HG02763 (cell line): ENCODE measurements around the gene GUCA1A.
"Not testable (repeated sequence)": the region's sequence is repeated elsewhere in the genome, so short reads cannot be mapped to it uniquely, and the experiment has no call there.

Experiments used
- ATAC-seq: cut with Tn5 transposase; IDR thresholded peaks from one replicate; pipeline ENCODE4 v1.9.1; 2021; ENCODE audit warnings: mild to moderate bottlenecking, moderate library complexity; ENCODE audit not compliant: unreplicated experiment

GUCA1A gene

DNA sequence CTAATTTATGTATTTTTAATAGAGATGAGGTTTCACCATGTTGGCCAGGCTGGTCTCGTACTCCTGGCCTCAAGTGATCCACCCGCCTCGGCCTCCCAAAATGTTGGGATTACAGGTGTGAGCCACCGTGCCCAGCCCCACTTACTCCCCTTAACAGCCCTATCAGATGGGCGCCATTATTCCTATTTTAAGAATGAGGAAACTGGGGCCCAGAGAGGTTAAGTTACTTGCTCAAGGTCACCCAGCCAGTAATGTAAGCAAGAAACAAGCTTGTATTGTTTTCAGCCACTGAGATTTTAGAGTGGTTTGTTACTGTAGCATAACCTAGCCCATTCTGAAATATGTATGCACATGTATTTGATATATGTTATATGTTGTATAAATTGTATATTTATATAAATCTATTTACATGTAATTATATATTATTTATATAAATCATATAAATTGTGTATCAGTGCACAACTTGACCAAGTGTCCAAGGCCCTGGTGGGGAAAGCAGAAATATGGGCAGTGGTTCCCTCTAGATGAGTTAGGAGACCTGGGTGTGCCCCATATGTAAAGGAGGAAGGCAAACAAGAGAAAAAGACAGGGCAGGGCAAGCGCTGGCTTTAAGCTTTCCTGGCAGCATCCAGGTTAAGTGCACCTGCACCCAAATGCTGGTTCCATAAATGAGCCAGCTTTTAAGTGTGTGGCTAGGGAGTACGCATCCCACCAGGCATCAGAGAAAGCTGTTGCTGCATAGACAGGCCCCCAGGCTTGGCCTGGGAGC, 1.2 kb upstream of the GUCA1A start:
- no peak for ATAC-seq

- ATAC-seq, result no peak
Observed at GRCh38 chr6:42175860-42176259, 2.7 kb downstream of the GUCA1A start.

DNA sequence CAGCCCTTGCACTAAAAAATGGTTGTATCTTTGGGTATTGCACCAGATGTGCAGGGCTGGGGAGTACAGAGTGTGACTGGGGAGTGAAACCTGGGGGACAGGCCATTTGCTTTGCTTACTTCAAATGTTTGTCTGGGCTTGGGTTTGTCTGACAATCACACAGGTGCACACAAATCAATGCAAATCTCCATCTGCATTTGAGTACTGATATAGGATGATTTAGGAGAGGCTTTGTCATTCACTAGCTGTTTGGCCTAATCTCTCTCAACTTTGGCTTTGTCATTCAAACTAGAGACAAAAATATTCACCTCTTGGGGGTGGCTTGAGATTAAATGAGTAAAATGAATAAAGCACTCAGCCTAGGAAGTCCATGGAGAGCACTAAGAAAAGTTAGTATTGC, 3.8 kb downstream of the GUCA1A start:
- no peak for ATAC-seq

- ATAC-seq, result no peak
Observed at GRCh38 chr6:42177514-42178364, 4.6 kb downstream of the GUCA1A start.

GRCh38 chr6:42179261-42179944, 6.2 kb downstream of the GUCA1A start:
- no peak for ATAC-seq

- no peak for ATAC-seq
Observed at GRCh38 chr6:42179945-42180313, 6.8 kb downstream of the GUCA1A start.

- no peak for ATAC-seq
Observed at GRCh38 chr6:42182101-42182500, 8.9 kb downstream of the GUCA1A start.

DNA sequence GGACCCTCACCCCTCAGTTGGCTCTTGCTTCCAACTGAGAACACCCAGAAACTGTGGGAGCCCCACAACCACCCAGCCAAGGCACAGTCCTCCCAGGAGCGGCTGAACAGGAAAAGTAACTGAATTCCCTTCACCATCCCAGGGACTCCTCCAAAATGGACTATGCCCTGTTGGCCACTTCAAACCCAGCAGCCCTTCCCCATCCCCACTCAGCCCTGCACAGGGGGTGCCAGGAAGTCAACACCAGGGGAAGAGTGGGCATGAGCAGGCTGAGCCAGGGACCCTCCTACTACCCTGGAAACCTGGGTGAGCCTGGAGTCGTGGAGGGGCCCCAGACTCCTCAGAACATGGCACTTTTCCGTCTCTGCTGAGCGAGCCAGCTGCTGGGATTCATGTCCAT, 11.3 kb downstream of the GUCA1A start:
- ATAC-seq, result no peak

- no peak for ATAC-seq
Observed at GRCh38 chr6:42185597-42185996, 12.4 kb downstream of the GUCA1A start.

DNA sequence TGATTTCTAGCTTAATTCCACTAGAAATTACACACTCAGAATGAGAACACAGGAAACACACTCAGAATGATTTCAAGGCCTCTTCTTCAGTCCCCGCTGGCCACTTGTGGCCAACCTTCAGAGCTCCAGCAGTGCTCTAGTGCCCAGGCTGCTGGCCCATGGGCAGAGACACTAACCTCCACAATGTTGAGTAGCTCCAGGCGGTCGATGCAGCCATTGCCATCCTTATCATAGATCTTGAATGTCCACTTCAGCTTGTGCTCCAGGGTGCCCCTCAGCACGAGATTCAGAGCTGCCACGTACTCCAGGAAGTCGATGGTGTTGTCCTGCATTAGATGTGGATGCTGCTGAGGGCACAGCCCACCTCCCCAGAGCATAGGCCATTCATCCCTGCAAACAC, 15.2 kb downstream of the GUCA1A start:
- ATAC-seq, result no peak

- no peak for ATAC-seq
Observed at GRCh38 chr6:42190554-42191183, 17.5 kb downstream of the GUCA1A start.

- ATAC-seq, result not testable (repeated sequence)
Observed at GRCh38 chr6:42192385-42192784, 19.2 kb downstream of the GUCA1A start.

DNA sequence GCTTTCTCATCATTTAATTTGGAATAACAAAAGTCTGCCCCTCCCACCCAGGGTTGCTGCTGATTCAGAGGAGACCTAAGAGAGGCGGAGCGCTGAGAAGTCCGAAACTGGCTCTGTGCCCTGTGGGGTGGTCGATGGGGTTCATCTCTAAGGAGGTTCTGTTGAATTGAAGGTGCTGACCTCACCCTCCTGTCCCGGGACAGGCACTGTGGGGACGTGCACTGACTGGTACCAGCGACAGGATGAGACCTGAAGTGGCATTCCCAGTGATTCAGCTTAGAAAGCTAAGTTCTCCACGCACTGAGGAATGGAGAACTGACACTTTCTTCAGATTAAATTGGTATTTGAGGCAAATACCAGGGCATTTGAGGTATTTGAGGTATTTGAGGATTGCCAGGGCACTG, 20.3 kb downstream of the GUCA1A start:
- no peak for ATAC-seq

DNA sequence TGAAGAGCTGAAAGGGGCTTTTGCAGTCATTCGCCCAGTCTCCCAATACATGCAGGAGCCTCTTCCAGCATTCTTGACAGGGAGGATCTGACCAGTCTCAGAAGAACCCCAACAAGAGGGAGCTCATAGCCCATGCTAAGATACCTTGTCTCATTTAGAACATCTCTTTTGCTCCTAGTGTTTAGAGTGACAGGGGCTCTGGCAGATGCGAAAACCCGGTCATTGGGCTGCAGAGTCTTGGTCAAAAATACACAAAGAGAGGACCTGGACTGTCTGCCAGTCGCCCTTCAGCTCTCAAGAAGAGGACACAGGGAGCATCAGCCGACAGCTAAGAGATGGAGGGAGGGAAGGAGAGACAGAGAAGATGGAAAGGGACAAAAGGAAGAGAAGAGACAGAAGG, 20.9 kb downstream of the GUCA1A start:
- ATAC-seq, result no peak

- ATAC-seq, result no peak
Observed at GRCh38 chr6:42195415-42195814, 22.3 kb downstream of the GUCA1A start.

DNA sequence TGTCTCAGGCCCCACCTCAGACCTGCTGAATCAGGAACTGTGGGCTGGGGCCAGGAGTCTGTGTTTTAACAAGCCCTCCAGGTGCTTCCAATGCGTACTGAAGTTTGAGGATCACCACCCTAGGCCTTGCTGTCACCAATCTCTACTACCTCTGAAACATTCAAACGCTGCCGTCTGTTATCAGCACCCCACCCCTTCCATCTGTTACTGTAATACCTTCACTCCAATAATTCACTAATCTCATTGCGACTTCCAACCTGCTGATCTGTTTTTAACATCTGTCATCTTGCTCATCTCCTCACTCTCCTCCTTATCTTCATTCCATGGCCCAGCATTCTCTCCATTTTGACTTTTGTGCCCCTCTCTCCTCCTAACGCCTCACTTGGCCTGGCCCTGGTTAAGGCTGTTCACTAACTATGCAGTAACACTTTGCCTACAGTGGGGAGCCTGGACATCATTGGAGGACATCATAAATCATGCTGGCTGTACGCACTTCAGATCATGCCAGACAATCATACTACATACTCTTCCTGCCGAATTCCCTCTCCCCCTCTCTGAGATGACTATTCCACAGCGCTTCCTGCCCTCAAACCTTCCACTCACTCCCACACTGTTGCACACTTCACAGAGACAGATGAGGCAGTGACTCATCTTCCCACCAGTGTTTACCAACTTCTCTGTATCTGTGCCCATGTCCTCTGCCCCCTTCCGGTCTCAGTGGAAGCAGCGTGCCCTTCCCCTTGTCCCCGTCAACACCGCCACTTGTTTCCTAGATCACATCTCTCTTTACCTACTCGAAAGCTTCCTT, 24.6 kb downstream of the GUCA1A start:
- no peak for ATAC-seq

DNA sequence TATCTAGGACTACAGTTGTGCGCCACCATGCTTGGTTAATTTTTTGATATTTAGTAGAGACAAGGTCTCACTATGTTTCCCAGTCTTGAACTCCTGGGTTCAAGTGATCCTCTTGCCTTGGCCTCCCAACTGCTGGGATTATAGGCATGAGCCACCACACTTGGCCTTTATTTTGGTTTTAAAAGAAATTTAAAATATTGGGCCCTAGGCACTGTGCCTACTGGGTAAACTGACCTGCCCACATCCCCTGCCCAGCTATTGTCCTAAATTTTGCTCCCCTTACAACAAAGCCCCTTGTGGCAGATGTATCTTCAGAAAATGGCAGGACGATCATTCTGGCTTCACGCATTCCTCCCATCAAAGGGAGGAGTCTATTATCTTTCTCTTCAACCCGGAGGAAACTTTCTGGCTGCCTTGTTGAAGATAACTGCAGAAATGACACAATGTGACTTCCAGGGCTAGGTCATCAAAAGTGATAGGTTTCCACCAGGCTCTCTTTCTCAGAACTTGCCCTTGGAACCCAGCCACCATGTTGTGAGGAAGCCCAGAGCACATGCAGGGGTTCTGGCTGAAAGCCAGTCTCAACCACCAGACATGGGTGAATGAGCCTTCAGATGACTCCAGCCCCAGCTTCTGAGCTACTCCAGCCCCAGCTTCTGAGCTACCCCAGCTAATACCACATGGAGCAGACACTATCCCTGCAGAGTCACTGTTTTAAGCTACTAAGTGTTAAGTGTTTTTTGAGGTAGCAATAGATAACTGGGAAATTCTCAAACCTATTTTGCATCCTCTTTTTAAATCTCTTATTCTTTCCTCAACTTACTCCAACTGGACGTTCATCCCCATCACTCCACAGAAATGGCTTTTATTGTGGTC, 26.2 kb downstream of the GUCA1A start:
- ATAC-seq, result no peak

DNA sequence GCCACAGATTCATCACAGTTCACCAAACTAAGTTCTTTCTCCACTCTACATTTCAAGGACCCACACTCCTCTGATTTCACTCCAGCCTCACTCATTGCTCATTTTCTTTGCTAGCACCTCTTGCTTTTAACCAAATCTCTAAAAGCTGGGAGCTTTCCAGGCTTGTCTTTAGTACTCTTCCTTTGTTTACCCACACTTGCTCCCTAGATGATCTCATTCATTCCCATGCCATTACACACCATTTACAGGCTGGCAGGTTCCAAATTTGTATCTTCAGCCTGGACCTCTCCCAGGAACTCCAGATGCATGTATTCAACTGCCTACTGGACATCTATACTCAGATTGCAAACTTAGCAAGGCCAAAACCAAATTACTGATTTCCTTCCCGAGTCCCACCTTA, 26.9 kb downstream of the GUCA1A start:
- no peak for ATAC-seq

GRCh38 chr6:42201382-42201781, 28.2 kb downstream of the GUCA1A start:
- ATAC-seq, result no peak
